A549 (cell line): ENCODE measurements around the gene TRPV6. TPM values are rescaled to one million over a fixed set of nuclear protein-coding genes. Genes with fewer than 3 reads are reported as not detected.

Experiments
- ATAC-seq, 2 experiments: fragments of 200-7000 bp in 1 of 2; fragments of >200 bp in 1 of 2; cut with Nextera tagmentation in 1 of 2; cut with Tn5 transposase in 1 of 2; 3 replicates each; pipeline versions ENCODE4 v1.8.0 to v1.9.1; 2018 to 2020; ENCODE audit warnings: mild to moderate bottlenecking in 1 of 2, moderate library complexity in 1 of 2
- CTCF ChIA-PET: fragments of 300-600 bp; sonication (Branson Sonifier 250); formaldehyde crosslinking; extraction: SDS; loops from one replicate; lab custom pipeline; 2021; ENCODE audit warnings: antibody characterized with exemption, inconsistent platforms; lab: Yijun Ruan, JAX
- POLR2A ChIA-PET: fragments of 350-600 bp; formaldehyde crosslinking; extraction: SDS; loops from one replicate; lab custom pipeline; 2021; ENCODE audit warnings: antibody characterized with exemption, inconsistent platforms; lab: Yijun Ruan, JAX
- DNase-seq, 2 experiments: peaks; one replicate each; pipeline versions ENCODE4 v3.0.0 to v3.0.0-alpha.2; 2011 to 2016; ENCODE audit warnings: low read depth in 1 of 2, low spot score in 1 of 2
- FAIRE-seq: peaks from 2 replicates; lab custom pipeline; 2011; peaks lifted over from hg19 to GRCh38; lab: Jason Lieb, UNC
- H3K27ac ChIP-seq, 2 experiments: fragments of >200 bp; sonication (Bioruptor Twin); formaldehyde crosslinking; 3 replicates each; pipeline ENCODE4 v1.5.1; 2016 to 2017
- H3K4me1 ChIP-seq: fragments of >200 bp; sonication (Bioruptor Twin); formaldehyde crosslinking; 3 replicates; pipeline ENCODE4 v1.6.1; 2016
- H3K4me2 ChIP-seq: fragments of >200 bp; sonication (Bioruptor Twin); formaldehyde crosslinking; 3 replicates; pipeline ENCODE4 v1.6.1; 2016
- H3K4me3 ChIP-seq: fragments of >200 bp; sonication (Bioruptor Twin); formaldehyde crosslinking; 3 replicates; pipeline ENCODE4 v1.5.1; 2016
- H3K9me3 ChIP-seq: fragments of >200 bp; sonication (Bioruptor Twin); formaldehyde crosslinking; 3 replicates; pipeline ENCODE4 v1.6.1; 2016
- BCL3 ChIP-seq: fragments of >200 bp; sonication (Bioruptor Twin); formaldehyde crosslinking; IDR thresholded peaks from 3 replicates; pipeline ENCODE4 v1.6.1; 2016
- CBX2 ChIP-seq: fragments of 200-600 bp; sonication (generic); IDR thresholded peaks from 2 replicates; pipeline ENCODE4 v1.6.1; 2016; ENCODE audit warnings: low read depth, mild to moderate bottlenecking, borderline replicate concordance
- CHD4 ChIP-seq: fragments of 200-600 bp; sonication (generic); IDR thresholded peaks from 2 replicates; pipeline ENCODE4 v1.6.1; 2016; ENCODE audit warnings: antibody characterized with exemption, mild to moderate bottlenecking, borderline replicate concordance
- E2F6 ChIP-seq: IDR thresholded peaks from 2 replicates; pipeline ENCODE4 v1.6.1; 2012; ENCODE audit warnings: low read depth, borderline replicate concordance
- EHF ChIP-seq: fragments of 250-450 bp; sonication (Bioruptor Pico); IDR thresholded peaks from 2 replicates; pipeline ENCODE4 v1.5.0; 2020; ENCODE audit warnings: mild to moderate bottlenecking
- FOXS1 ChIP-seq: fragments of 250-450 bp; sonication (Bioruptor Pico); IDR thresholded peaks from 2 replicates; pipeline ENCODE4 v1.5.0; 2020; ENCODE audit warnings: mild to moderate bottlenecking, moderate library complexity
- HDAC2 ChIP-seq: fragments of 200-600 bp; sonication (generic); IDR thresholded peaks from 2 replicates; pipeline ENCODE4 v1.6.1; 2016
- HOXA7 ChIP-seq: fragments of 250-450 bp; sonication (Bioruptor Pico); IDR thresholded peaks from 2 replicates; pipeline ENCODE4 v1.5.0; 2020; ENCODE audit warnings: mild to moderate bottlenecking, moderate library complexity
- HOXB5 ChIP-seq: fragments of 250-450 bp; sonication (Bioruptor Pico); IDR thresholded peaks from 2 replicates; pipeline ENCODE4 v1.5.0; 2020; ENCODE audit warnings: mild to moderate bottlenecking, moderate library complexity
- JUN ChIP-seq, 2 experiments: fragments of >200 bp; sonication (Bioruptor Twin); formaldehyde crosslinking; IDR thresholded peaks; 2 replicates in 1 of 2; 3 replicates in 1 of 2; pipeline ENCODE4 v1.6.1; 2016 to 2017
- KDM5A ChIP-seq: fragments of 200-600 bp; sonication (generic); IDR thresholded peaks from 2 replicates; pipeline ENCODE4 v1.6.1; 2016; ENCODE audit warnings: antibody characterized with exemption, mild to moderate bottlenecking
- MAX ChIP-seq: IDR thresholded peaks from 2 replicates; pipeline ENCODE4 v1.6.1; 2012
- NPAS2 ChIP-seq: fragments of 250-450 bp; sonication (Bioruptor Pico); IDR thresholded peaks from 2 replicates; pipeline ENCODE4 v1.8.0; 2022; ENCODE audit warnings: mild to moderate bottlenecking, moderate library complexity, borderline replicate concordance
- NR3C1 ChIP-seq: fragments of >200 bp; sonication (Bioruptor Twin); formaldehyde crosslinking; IDR thresholded peaks from 3 replicates; pipeline ENCODE4 v1.6.1; 2017
- PHF8 ChIP-seq: fragments of 200-600 bp; sonication (generic); IDR thresholded peaks from 2 replicates; pipeline ENCODE4 v1.6.1; 2016; ENCODE audit warnings: low read depth, mild to moderate bottlenecking, antibody characterized with exemption, moderate library complexity, borderline replicate concordance
- POLR2AphosphoS2 ChIP-seq: conservative IDR thresholded peaks from 2 replicates; pipeline ENCODE4 v1.6.1; 2012; ENCODE audit warnings: low read length, improper control_type of control experiment, inconsistent platforms
- RAD21 ChIP-seq, 2 experiments: fragments of >200 bp in 1 of 2; sonication (Bioruptor Twin) in 1 of 2; formaldehyde crosslinking in 1 of 2; IDR thresholded peaks in 1 of 2; conservative IDR thresholded peaks in 1 of 2; 2 replicates in 1 of 2; 3 replicates in 1 of 2; pipeline ENCODE4 v1.6.1; 2012 to 2018; ENCODE audit warnings: inconsistent platforms in 1 of 2
- RARB ChIP-seq: fragments of 250-450 bp; sonication (Bioruptor Pico); IDR thresholded peaks from 2 replicates; pipeline ENCODE4 v1.8.0; 2021; ENCODE audit warnings: mild to moderate bottlenecking, moderate library complexity
- RFX5 ChIP-seq: fragments of 450-650 bp; IDR thresholded peaks from 2 replicates; pipeline ENCODE4 v1.7.1; 2014; ENCODE audit warnings: antibody characterized with exemption, mild to moderate bottlenecking, moderate library complexity
- RNF2 ChIP-seq: fragments of 200-600 bp; sonication (generic); IDR thresholded peaks from 2 replicates; pipeline ENCODE4 v1.6.1; 2016; ENCODE audit warnings: low read depth, mild to moderate bottlenecking, antibody characterized with exemption, moderate library complexity, borderline replicate concordance
- SMC3 ChIP-seq: fragments of >200 bp; sonication (Bioruptor Twin); formaldehyde crosslinking; IDR thresholded peaks from 3 replicates; pipeline ENCODE4 v1.6.1; 2018; ENCODE audit warnings: inconsistent platforms
- SREBF2 ChIP-seq: fragments of 450-650 bp; IDR thresholded peaks from 2 replicates; pipeline ENCODE4 v1.6.1; 2014; ENCODE audit warnings: mild to moderate bottlenecking, moderate library complexity
- USF2 ChIP-seq: fragments of 450-650 bp; IDR thresholded peaks from 2 replicates; pipeline ENCODE4 v1.6.1; 2014; ENCODE audit warnings: antibody characterized with exemption
- ZC3H11A ChIP-seq: fragments of 450-650 bp; IDR thresholded peaks from 2 replicates; pipeline ENCODE4 v1.6.1; 2014; ENCODE audit warnings: antibody characterized with exemption, mild to moderate bottlenecking
- ZNF302 ChIP-seq: fragments of 250-450 bp; sonication (Bioruptor Pico); IDR thresholded peaks from 2 replicates; pipeline ENCODE4 v1.9.0; 2021; ENCODE audit warnings: inconsistent platforms, mild to moderate bottlenecking, moderate library complexity
- WGBS: methylation state at CpG from one replicate; pipeline ENCODE4 v1.1.6; 2017; ENCODE audit errors: missing lambda C conversion rate; 5-methylcytosine and 5-hydroxymethylcytosine counted together
- polyA plus RNA-seq, 4 experiments: library from polyadenylated mRNA; depleted of rRNA in 3 of 4; stranded (reverse); fragments of >200 nt; fragmentation: RNase III in 1 of 4; extraction: RNeasy Plus Mini Kit Qiagen cat#74134 plus additional on column Dnase treatment in 1 of 4; gene quantifications; 2 replicates in 3 of 4; 3 replicates in 1 of 4; pipeline ENCODE4 v1.2.3, GENCODE V29; 2011 to 2017
- TF ChIP-seq, protein P1 (sequence below): fragments of 200-600 bp; sonication (generic); IDR thresholded peaks from 2 replicates; pipeline ENCODE4 v1.6.1; 2016; ENCODE audit warnings: antibody characterized with exemption, mild to moderate bottlenecking, moderate library complexity

Gene TRPV6
- polyA plus RNA-seq, 2 of the 4 experiments (the other 2 are of a cell fraction) = not detected

GRCh38 chr7:142933092-142933475 lies 47.5 kb upstream of the TRPV6 start:
- Histone ChIP-seq H3K4me1 (no peaks in the 10 kb centered on the region), H3K4me3 (no peak overlapping the region), H3K27ac (no peak overlapping the region), H3K9me3 (no peaks in the 10 kb centered on the region), H3K4me2 (no peak overlapping the region)
- FAIRE-seq = no peak
- no peak for ATAC-seq
- 38% methylated on average over 7 of the region's 7 CpGs for WGBS
- DNase-seq = no peak
- ChIA-PET POLR2A (no interaction called here), CTCF (interaction anchor here (1.0 to 1.1 kb wide), 2 partner anchors 31 to 67 kb away, joined by 3 read pairs; no protein-coding TSS in a partner anchor)
- no peak for TF ChIP-seq CBX2
- TF ChIP-seq PHF8 = no peak
- no peak for TF ChIP-seq JUN (IDR thresholded peaks at IDR 0.05)
- TF ChIP-seq RAD21 (conservative IDR thresholded peaks at IDR 0.05 in 1 of 2, IDR thresholded peaks at IDR 0.05 in 1 of 2) = no peak
- TF ChIP-seq, protein P1, sequence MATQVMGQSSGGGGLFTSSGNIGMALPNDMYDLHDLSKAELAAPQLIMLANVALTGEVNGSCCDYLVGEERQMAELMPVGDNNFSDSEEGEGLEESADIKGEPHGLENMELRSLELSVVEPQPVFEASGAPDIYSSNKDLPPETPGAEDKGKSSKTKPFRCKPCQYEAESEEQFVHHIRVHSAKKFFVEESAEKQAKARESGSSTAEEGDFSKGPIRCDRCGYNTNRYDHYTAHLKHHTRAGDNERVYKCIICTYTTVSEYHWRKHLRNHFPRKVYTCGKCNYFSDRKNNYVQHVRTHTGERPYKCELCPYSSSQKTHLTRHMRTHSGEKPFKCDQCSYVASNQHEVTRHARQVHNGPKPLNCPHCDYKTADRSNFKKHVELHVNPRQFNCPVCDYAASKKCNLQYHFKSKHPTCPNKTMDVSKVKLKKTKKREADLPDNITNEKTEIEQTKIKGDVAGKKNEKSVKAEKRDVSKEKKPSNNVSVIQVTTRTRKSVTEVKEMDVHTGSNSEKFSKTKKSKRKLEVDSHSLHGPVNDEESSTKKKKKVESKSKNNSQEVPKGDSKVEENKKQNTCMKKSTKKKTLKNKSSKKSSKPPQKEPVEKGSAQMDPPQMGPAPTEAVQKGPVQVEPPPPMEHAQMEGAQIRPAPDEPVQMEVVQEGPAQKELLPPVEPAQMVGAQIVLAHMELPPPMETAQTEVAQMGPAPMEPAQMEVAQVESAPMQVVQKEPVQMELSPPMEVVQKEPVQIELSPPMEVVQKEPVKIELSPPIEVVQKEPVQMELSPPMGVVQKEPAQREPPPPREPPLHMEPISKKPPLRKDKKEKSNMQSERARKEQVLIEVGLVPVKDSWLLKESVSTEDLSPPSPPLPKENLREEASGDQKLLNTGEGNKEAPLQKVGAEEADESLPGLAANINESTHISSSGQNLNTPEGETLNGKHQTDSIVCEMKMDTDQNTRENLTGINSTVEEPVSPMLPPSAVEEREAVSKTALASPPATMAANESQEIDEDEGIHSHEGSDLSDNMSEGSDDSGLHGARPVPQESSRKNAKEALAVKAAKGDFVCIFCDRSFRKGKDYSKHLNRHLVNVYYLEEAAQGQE = no peak
- TF ChIP-seq RNF2 = no peak
- TF ChIP-seq RFX5 = no peak
- no peak for TF ChIP-seq ZNF302
- no peak for TF ChIP-seq FOXS1 (CRISPR knock-in tag)
- TF ChIP-seq HDAC2 = no peak
- TF ChIP-seq SMC3 = no peak

- TF ChIP-seq SREBF2 (no peak), NPAS2 (CRISPR knock-in tag) (no peak), CHD4 (no peak), BCL3 (no peak), MAX (no peak), RNF2 (no peak), NR3C1 (no peak), ZC3H11A (no peak), E2F6 (no peak), HOXA7 (CRISPR knock-in tag) (no peak), EHF (CRISPR knock-in tag) (no peak), RARB (CRISPR knock-in tag) (no peak), HOXB5 (CRISPR knock-in tag) (no peak), POLR2AphosphoS2 (no peak), KDM5A (no peak), USF2 (no peak)
- H3K4me3 ChIP-seq = no peak overlapping the region
- POLR2A ChIA-PET = no interaction called here
- FAIRE-seq (no peak), ATAC-seq (peak in 1 of 2 experiments; percentile 48; a peak in 2 of 6 replicates), DNase-seq (no peak)
- CTCF ChIA-PET = interaction anchor here (1.1 kb wide), 1 partner anchor 66 kb away, joined by 3 read pairs; no protein-coding TSS in a partner anchor
- H3K4me2 ChIP-seq = no peak overlapping the region
- 23% methylated on average over 5 of the region's 5 CpGs for WGBS
- H3K27ac ChIP-seq = no peak overlapping the region
- H3K4me1 ChIP-seq = no peaks in the 10 kb centered on the region
- no peaks in the 10 kb centered on the region for H3K9me3 ChIP-seq
Observed at GRCh38 chr7:142932386-142933091, 47.0 kb upstream of the TRPV6 start.
